HepG2 (cell line): Measurements from ENCODE around the gene SRCIN1. TPM values are rescaled to one million over a fixed set of nuclear protein-coding genes. Genes with fewer than 3 reads are reported as not detected.

Experiments used
- ARNT2 ChIP-seq: sonication (generic); formaldehyde crosslinking; IDR thresholded peaks from 2 replicates; pipeline ENCODE4 v1.8.0; 2022; ENCODE audit warnings: mild to moderate bottlenecking, low read depth, missing genetic modification reagents, moderate library complexity
- CREB1 ChIP-seq, 2 experiments: fragments of 450-650 bp in 1 of 2; IDR thresholded peaks; 2 replicates each; pipeline ENCODE4 v1.6.1; 2016 to 2017; ENCODE audit warnings: control low read depth in 1 of 2, mild to moderate bottlenecking in 1 of 2, missing compliant biosample characterization in 1 of 2, missing genetic modification characterization in 1 of 2
- DNMT1 ChIP-seq: sonication (generic); formaldehyde crosslinking; IDR thresholded peaks from 2 replicates; pipeline ENCODE4 v1.5.1; 2020; ENCODE audit warnings: mild to moderate bottlenecking, missing genetic modification reagents
- HDAC1 ChIP-seq: sonication (generic); formaldehyde crosslinking; IDR thresholded peaks from 2 replicates; pipeline ENCODE4 v1.5.1; 2020; ENCODE audit warnings: mild to moderate bottlenecking, missing genetic modification reagents
- PTBP1 ChIP-seq: fragments of 200-400 bp; formaldehyde crosslinking; IDR thresholded peaks from 2 replicates; pipeline ENCODE4 v1.6.1; 2018; ENCODE audit warnings: low read length, low read depth; ENCODE audit not compliant: poor library complexity, severe bottlenecking
- RBAK ChIP-seq: sonication (generic); formaldehyde crosslinking; IDR thresholded peaks from 2 replicates; pipeline ENCODE4 v1.5.1; 2020; ENCODE audit warnings: mild to moderate bottlenecking, missing genetic modification reagents
- RELA ChIP-seq: sonication (generic); formaldehyde crosslinking; IDR thresholded peaks from 2 replicates; pipeline ENCODE4 v1.4.0; 2020; ENCODE audit warnings: missing genetic modification reagents
- SNRNP70 ChIP-seq: fragments of 200-400 bp; formaldehyde crosslinking; IDR thresholded peaks from 2 replicates; pipeline ENCODE4 v1.6.1; 2017; ENCODE audit warnings: mild to moderate bottlenecking, low read depth, low read length, moderate library complexity
- YEATS4 ChIP-seq: sonication (generic); formaldehyde crosslinking; IDR thresholded peaks from 2 replicates; pipeline ENCODE4 v1.4.0; 2020; ENCODE audit warnings: missing genetic modification reagents, borderline replicate concordance
- YY1 ChIP-seq: IDR thresholded peaks from 2 replicates; pipeline ENCODE4 v1.6.1; 2011; ENCODE audit warnings: low read length, low read depth, moderate library complexity, mild to moderate bottlenecking; ENCODE audit not compliant: insufficient read depth, insufficient replicate concordance
- ZBTB1 ChIP-seq: sonication (generic); formaldehyde crosslinking; IDR thresholded peaks from 2 replicates; pipeline ENCODE4 v1.4.0; 2020; ENCODE audit warnings: missing genetic modification reagents, borderline replicate concordance
- ZFP36L1 ChIP-seq: sonication (generic); formaldehyde crosslinking; IDR thresholded peaks from 2 replicates; pipeline ENCODE4 v1.8.0; 2022; ENCODE audit warnings: mild to moderate bottlenecking, missing genetic modification reagents, moderate library complexity
- ZNF24 ChIP-seq: fragments of 450-650 bp; IDR thresholded peaks from 2 replicates; pipeline ENCODE4 v1.6.1; 2017; ENCODE audit warnings: antibody characterized with exemption, mild to moderate bottlenecking
- ZNF790 ChIP-seq: sonication (generic); formaldehyde crosslinking; IDR thresholded peaks from 2 replicates; pipeline ENCODE4 v1.8.0; 2022; ENCODE audit warnings: missing genetic modification reagents, mild to moderate bottlenecking, borderline replicate concordance
- polyA plus RNA-seq, 8 experiments: library from polyadenylated mRNA; depleted of rRNA in 3 of 8; stranded (reverse) in 7 of 8; unstranded in 1 of 8; fragments of >200 nt; fragmentation: Illumina TruSeq in 4 of 8; extraction: Trizol in 4 of 8; gene quantifications; 2 replicates each; pipeline versions ENCODE4 v1.2.1 to v1.2.3, GENCODE V29; 2011 to 2016; ENCODE audit warnings: low read depth in 4 of 8, missing spikeins in 1 of 8, mixed read lengths in 1 of 8; ENCODE audit not compliant: insufficient read depth in 1 of 8
- total RNA-seq, 5 experiments: library from RNA; depleted of rRNA; stranded (reverse); fragments of >200 nt; fragmentation: Illumina TruSeq; extraction: Trizol; gene quantifications; 2 replicates each; pipeline ENCODE4 v1.2.3, GENCODE V29; 2016; ENCODE audit warnings: low read depth in 1 of 5
- TF ChIP-seq, protein P1 (sequence below): sonication (generic); formaldehyde crosslinking; IDR thresholded peaks from 2 replicates; pipeline ENCODE4 v1.5.0; 2020; ENCODE audit warnings: missing genetic modification reagents
- TF ChIP-seq, protein P2 (sequence below): sonication (generic); formaldehyde crosslinking; IDR thresholded peaks from 2 replicates; pipeline ENCODE4 v1.8.0; 2022; ENCODE audit warnings: missing genetic modification reagents, mild to moderate bottlenecking, borderline replicate concordance
- TF ChIP-seq, protein P3 (sequence below): sonication (generic); formaldehyde crosslinking; IDR thresholded peaks from 2 replicates; pipeline ENCODE4 v1.8.1; 2022; ENCODE audit warnings: mild to moderate bottlenecking, missing genetic modification reagents
- TF ChIP-seq, protein P4 (sequence below): sonication (generic); formaldehyde crosslinking; IDR thresholded peaks from 2 replicates; pipeline ENCODE4 v1.9.0; 2022; ENCODE audit warnings: missing genetic modification reagents, mild to moderate bottlenecking, borderline replicate concordance
- TF ChIP-seq, protein P5 (sequence below): sonication (generic); formaldehyde crosslinking; IDR thresholded peaks from 2 replicates; pipeline ENCODE4 v1.4.0; 2020; ENCODE audit warnings: missing genetic modification reagents
- TF ChIP-seq, protein P6 (sequence below): fragments of 450-650 bp; IDR thresholded peaks from 2 replicates; pipeline ENCODE4 v1.6.1; 2016

Gene SRCIN1
- total and polyA plus RNA-seq, 2 of the 13 experiments (the other 11 are each of a cell fraction or from before 2014, with no cell fraction given): 1.2 to 9.6 TPM

DNA sequence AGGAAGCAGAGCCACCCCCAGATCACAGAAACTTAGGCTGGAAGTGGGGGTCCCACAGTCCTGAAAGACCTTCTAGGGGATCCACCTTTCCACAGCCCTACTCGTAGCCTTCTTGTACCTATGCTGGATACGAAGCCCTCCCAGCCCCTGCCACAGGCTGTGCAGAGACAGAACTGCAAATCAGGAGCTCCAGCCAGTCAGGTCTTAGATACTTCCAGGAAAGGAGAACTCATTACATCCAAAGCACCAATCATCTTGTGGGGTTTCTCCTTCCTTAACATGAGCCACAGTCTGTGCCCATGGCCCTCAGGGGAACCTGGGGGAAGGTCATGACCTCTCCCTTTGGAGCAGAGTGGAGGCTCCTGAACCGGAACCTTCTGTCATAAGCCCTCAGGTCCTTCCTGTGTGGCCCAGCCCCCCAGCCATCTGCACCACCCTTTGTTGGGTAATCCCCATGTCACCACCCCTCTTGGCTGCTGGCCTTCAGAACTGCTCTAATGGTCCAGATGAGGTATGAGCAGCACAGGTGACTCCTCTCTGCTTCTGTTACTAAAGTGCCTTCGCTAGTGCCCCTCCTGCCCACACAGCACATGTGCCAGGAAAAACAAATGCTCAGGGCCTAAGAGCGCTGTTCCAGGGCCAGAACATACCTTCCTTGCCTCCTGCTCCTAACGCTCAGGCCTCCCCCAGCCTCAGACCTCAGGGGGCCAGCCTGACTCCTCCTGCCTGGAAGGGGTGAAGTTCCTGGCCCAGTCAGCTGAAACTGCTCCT lies 14.6 kb downstream of the SRCIN1 start (continued):
- TF ChIP-seq, protein P1, sequence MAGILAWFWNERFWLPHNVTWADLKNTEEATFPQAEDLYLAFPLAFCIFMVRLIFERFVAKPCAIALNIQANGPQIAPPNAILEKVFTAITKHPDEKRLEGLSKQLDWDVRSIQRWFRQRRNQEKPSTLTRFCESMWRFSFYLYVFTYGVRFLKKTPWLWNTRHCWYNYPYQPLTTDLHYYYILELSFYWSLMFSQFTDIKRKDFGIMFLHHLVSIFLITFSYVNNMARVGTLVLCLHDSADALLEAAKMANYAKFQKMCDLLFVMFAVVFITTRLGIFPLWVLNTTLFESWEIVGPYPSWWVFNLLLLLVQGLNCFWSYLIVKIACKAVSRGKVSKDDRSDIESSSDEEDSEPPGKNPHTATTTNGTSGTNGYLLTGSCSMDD (CRISPR knock-in tag): no peak
- TF ChIP-seq, protein P2, sequence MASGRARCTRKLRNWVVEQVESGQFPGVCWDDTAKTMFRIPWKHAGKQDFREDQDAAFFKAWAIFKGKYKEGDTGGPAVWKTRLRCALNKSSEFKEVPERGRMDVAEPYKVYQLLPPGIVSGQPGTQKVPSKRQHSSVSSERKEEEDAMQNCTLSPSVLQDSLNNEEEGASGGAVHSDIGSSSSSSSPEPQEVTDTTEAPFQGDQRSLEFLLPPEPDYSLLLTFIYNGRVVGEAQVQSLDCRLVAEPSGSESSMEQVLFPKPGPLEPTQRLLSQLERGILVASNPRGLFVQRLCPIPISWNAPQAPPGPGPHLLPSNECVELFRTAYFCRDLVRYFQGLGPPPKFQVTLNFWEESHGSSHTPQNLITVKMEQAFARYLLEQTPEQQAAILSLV (CRISPR knock-in tag): no peak; the same call in 1 of the 2 replicates
- TF ChIP-seq, protein P3, sequence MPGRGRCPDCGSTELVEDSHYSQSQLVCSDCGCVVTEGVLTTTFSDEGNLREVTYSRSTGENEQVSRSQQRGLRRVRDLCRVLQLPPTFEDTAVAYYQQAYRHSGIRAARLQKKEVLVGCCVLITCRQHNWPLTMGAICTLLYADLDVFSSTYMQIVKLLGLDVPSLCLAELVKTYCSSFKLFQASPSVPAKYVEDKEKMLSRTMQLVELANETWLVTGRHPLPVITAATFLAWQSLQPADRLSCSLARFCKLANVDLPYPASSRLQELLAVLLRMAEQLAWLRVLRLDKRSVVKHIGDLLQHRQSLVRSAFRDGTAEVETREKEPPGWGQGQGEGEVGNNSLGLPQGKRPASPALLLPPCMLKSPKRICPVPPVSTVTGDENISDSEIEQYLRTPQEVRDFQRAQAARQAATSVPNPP: no peak
- TF ChIP-seq, protein P4, sequence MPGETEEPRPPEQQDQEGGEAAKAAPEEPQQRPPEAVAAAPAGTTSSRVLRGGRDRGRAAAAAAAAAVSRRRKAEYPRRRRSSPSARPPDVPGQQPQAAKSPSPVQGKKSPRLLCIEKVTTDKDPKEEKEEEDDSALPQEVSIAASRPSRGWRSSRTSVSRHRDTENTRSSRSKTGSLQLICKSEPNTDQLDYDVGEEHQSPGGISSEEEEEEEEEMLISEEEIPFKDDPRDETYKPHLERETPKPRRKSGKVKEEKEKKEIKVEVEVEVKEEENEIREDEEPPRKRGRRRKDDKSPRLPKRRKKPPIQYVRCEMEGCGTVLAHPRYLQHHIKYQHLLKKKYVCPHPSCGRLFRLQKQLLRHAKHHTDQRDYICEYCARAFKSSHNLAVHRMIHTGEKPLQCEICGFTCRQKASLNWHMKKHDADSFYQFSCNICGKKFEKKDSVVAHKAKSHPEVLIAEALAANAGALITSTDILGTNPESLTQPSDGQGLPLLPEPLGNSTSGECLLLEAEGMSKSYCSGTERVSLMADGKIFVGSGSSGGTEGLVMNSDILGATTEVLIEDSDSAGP: peak; percentile 15; the same call in 1 of the 2 replicates
- TF ChIP-seq, protein P5, sequence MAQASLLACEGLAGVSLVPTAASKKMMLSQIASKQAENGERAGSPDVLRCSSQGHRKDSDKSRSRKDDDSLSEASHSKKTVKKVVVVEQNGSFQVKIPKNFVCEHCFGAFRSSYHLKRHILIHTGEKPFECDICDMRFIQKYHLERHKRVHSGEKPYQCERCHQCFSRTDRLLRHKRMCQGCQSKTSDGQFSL (CRISPR knock-in tag): no peak
- TF ChIP-seq ARNT2 (CRISPR knock-in tag): peak; percentile 64; the same call in 1 of the 2 replicates
- no peak for TF ChIP-seq DNMT1
- TF ChIP-seq HDAC1: peak; percentile 42; the same call in 1 of the 2 replicates
- TF ChIP-seq PTBP1: no peak
- TF ChIP-seq YEATS4 (CRISPR knock-in tag): no peak
- TF ChIP-seq SNRNP70: no peak
- TF ChIP-seq ZFP36L1 (CRISPR knock-in tag): no peak
- no peak for TF ChIP-seq CREB1 (IDR thresholded peaks at IDR 0.05)
- no peak for TF ChIP-seq CREB1 (CRISPR knock-in tag; IDR thresholded peaks at IDR 0.05)
- TF ChIP-seq, protein P6, sequence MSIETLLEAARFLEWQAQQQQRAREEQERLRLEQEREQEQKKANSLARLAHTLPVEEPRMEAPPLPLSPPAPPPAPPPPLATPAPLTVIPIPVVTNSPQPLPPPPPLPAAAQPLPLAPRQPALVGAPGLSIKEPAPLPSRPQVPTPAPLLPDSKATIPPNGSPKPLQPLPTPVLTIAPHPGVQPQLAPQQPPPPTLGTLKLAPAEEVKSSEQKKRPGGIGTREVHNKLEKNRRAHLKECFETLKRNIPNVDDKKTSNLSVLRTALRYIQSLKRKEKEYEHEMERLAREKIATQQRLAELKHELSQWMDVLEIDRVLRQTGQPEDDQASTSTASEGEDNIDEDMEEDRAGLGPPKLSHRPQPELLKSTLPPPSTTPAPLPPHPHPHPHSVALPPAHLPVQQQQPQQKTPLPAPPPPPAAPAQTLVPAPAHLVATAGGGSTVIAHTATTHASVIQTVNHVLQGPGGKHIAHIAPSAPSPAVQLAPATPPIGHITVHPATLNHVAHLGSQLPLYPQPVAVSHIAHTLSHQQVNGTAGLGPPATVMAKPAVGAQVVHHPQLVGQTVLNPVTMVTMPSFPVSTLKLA: no peak
- no peak for TF ChIP-seq YY1
- TF ChIP-seq ZNF24: no peak
- no peak for TF ChIP-seq ZBTB1
- no peak for TF ChIP-seq RELA (CRISPR knock-in tag)
- no peak for TF ChIP-seq ZNF790
- TF ChIP-seq RBAK (CRISPR knock-in tag): no peak
